Upper lobe of left lung (tissue), 6 donors: ENCODE measurements around the gene LAD1. TPM values are rescaled to one million over a fixed set of nuclear protein-coding genes. Genes with fewer than 3 reads are reported as not detected.

ENCODE experiments used
- ATAC-seq, 2 donors: fragments of 200-7000 bp; cut with Tn5 transposase; one replicate each; pipeline ENCODE4 v1.9.1; 2022; ENCODE audit warnings: mild to moderate bottlenecking in 2 of 2, moderate library complexity in 2 of 2; ENCODE audit not compliant: low FRiP score in 2 of 2
- DNase-seq, 2 donors: peaks; one replicate each; pipeline ENCODE4 v3.0.0-alpha.2; 2019 to 2020
- H3K27ac ChIP-seq, 4 donors: fragments of 200-600 bp; sonication (generic); one replicate each; pipeline ENCODE4 v1.5.1; 2016 to 2019
- H3K27me3 ChIP-seq, 4 donors: fragments of 200-600 bp; sonication (generic); one replicate each; pipeline ENCODE4 v1.5.1; 2017 to 2019
- H3K36me3 ChIP-seq, 4 donors: fragments of 200-600 bp; sonication (generic); one replicate each; pipeline ENCODE4 v1.5.1; 2016 to 2019
- H3K4me1 ChIP-seq, 4 donors: fragments of 200-600 bp; sonication (generic); one replicate each; pipeline ENCODE4 v1.5.1; 2018 to 2019
- H3K4me3 ChIP-seq, 4 donors: fragments of 200-600 bp; sonication (generic); one replicate each; pipeline ENCODE4 v1.5.1; 2017 to 2019; ENCODE audit warnings: mild to moderate bottlenecking in 2 of 4, moderate library complexity in 1 of 4
- H3K9me3 ChIP-seq, 4 donors: fragments of 200-600 bp; sonication (generic); one replicate each; pipeline ENCODE4 v1.5.1; 2018 to 2019
- EP300 ChIP-seq, 4 donors: sonication (generic); formaldehyde crosslinking; IDR thresholded peaks; one replicate each; pipeline ENCODE4 v1.5.1; 2017; ENCODE audit warnings: antibody characterized with exemption in 4 of 4, control low read depth in 2 of 4
- POLR2A ChIP-seq, 4 donors: fragments of 450-650 bp; IDR thresholded peaks; one replicate each; pipeline ENCODE4 v1.5.1; 2016 to 2017; ENCODE audit warnings: antibody characterized with exemption in 4 of 4, mild to moderate bottlenecking in 2 of 4
- POLR2AphosphoS5 ChIP-seq, 2 donors: sonication (generic); formaldehyde crosslinking; IDR thresholded peaks; one replicate each; pipeline ENCODE4 v1.5.1; 2017; ENCODE audit warnings: antibody characterized with exemption in 2 of 2
- WGBS, 2 donors: methylation state at CpG; one replicate each; pipeline ENCODE4 v1.1.5; 2017 to 2018; 5-methylcytosine and 5-hydroxymethylcytosine counted together
- total RNA-seq, 6 donors: library from RNA; depleted of rRNA in 4 of 6; stranded (reverse); fragments of >200 nt in 4 of 6; gene quantifications; one replicate each; pipeline versions ENCODE4 v1.1.0 to v1.2.1, GENCODE V29; 2016 to 2021
- TF ChIP-seq, protein P1 (sequence below), 6 experiments: fragments of 450-650 bp in 4 of 6; fragments of 200-600 bp in 2 of 6; sonication (generic) in 2 of 6; IDR thresholded peaks; one replicate each; pipeline ENCODE4 v1.5.1; 2016 to 2019; ENCODE audit warnings: antibody characterized with exemption in 6 of 6
- donor health status: DM: no; HTN: no; CAD: no; lungs with moderate emphysema.
- donor health status: DM: no; HTN: yes; CAD: no; lungs with severe emphysema.

LAD1 gene
- total RNA-seq, 6 donors from 2014 or later = 12.6 to 48.1 (median 39.1) TPM

DNA sequence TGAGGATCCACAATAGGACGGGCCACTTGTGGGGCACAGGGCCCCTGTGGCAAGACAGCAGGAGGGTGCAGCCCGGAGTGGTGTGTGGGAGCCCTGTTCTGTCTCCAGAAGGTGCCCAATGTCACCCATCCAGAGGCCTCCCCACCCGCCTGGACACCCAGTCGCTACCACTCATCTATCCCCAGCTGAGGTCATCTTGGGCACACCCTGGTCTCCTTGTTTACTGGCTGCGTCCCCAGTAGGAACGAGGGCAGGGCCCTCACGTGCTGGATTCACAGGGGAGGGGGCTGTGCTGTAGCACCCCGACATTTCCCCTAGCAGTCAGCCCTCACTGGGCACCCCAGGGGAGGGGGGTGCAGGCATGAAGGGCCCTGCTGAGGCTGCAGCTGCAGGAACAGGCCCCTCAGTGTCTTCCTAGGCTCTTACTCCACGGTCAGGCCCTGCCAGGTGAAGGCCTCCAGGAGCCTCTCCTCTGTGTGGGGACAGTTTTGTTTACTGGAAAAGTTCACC is 19.3 kb downstream of the LAD1 start:
- TF ChIP-seq, protein P1, sequence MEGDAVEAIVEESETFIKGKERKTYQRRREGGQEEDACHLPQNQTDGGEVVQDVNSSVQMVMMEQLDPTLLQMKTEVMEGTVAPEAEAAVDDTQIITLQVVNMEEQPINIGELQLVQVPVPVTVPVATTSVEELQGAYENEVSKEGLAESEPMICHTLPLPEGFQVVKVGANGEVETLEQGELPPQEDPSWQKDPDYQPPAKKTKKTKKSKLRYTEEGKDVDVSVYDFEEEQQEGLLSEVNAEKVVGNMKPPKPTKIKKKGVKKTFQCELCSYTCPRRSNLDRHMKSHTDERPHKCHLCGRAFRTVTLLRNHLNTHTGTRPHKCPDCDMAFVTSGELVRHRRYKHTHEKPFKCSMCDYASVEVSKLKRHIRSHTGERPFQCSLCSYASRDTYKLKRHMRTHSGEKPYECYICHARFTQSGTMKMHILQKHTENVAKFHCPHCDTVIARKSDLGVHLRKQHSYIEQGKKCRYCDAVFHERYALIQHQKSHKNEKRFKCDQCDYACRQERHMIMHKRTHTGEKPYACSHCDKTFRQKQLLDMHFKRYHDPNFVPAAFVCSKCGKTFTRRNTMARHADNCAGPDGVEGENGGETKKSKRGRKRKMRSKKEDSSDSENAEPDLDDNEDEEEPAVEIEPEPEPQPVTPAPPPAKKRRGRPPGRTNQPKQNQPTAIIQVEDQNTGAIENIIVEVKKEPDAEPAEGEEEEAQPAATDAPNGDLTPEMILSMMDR (IDR thresholded peaks at IDR 0.05) = no peak
- TF ChIP-seq EP300 (IDR thresholded peaks at IDR 0.05) = no peak
- TF ChIP-seq POLR2A (IDR thresholded peaks at IDR 0.05) = no peak
- no peak for TF ChIP-seq POLR2AphosphoS5 (IDR thresholded peaks at IDR 0.05)
- no peak overlapping the region for H3K4me3 ChIP-seq
- 92 to 94% methylated on average over 3 to 8 of the region's 9 CpGs for WGBS, 2 donors
- H3K27me3 ChIP-seq = no peaks in the 10 kb centered on the region
- peaks cover 0 to 20% (median 11%) of the 10 kb centered on the region in 4 donors for H3K4me1 ChIP-seq
- no peaks in the 10 kb centered on the region for H3K36me3 ChIP-seq
- ATAC-seq = no peak
- no peak for DNase-seq
- no peaks in the 10 kb centered on the region for H3K9me3 ChIP-seq
- H3K27ac ChIP-seq = no peak overlapping the region

DNA sequence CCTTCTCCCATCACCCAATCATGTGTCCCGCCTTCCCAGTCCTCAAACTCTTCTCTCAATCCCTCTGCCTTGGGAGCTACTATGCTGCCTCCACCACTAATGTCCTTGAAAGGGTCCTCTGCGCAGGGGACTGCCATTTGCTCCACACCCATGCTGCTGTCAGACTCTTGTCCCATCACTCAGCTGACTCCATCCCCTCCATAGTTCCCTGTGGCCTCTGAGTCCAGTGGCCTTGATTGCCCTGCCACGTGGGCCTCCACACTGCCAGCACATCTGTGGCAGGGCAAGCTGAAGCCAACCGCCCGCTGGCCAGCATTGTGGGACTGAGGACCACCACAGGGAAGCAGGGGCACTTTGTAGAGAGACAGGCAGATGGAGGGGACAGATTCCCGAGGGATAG is 20.3 kb downstream of the LAD1 start:
- DNase-seq (no peak), ATAC-seq (no peak)
- H3K4me3 ChIP-seq = no peak overlapping the region
- WGBS, 2 donors = 89 to 90% methylated on average over 3 to 6 of the region's 6 CpGs
- H3K9me3 ChIP-seq = no peaks in the 10 kb centered on the region
- peaks cover 0 to 23% (median 12%) of the 10 kb centered on the region in 4 donors for H3K4me1 ChIP-seq
- H3K27ac ChIP-seq = no peak overlapping the region
- TF ChIP-seq EP300 (IDR thresholded peaks at IDR 0.05) (no peak), POLR2AphosphoS5 (IDR thresholded peaks at IDR 0.05) (no peak), POLR2A (IDR thresholded peaks at IDR 0.05) (no peak)
- TF ChIP-seq, protein P1 (IDR thresholded peaks at IDR 0.05) = no peak
- H3K27me3 ChIP-seq = no peaks in the 10 kb centered on the region
- H3K36me3 ChIP-seq = no peaks in the 10 kb centered on the region

DNA sequence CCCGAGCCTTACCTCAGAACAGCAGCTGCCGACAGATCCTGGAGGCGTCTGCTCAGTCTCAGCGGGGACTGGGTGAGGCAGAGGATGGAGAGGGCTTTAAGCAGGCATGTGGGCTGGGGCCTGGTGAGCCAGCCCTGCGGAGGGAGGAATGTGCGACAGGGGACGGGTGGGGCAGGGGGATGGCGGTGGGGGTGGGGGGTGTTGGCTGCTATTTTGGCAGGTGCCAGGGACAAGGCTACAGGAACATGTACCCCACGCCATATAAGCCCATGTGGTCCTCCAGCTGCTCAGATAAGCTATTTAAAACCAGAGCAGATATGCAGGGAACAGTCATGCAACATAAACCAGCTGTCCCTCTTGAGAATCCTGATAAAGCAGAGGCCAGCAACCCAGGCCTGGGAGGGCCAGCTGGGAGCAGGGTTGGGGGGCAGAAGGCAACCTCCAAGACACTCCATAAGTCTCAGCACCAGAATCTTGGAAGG is 21.5 kb downstream of the LAD1 start, which contains the start of gene TNNT2:
Gene TNNT2, minus strand, starts transcription at position 70 of the 482 bp plus-strand sequence. CDS start 4,426 bp downstream, outside the sequence.
- WGBS, 2 donors = 57 to 63% methylated on average over 4 to 9 of the region's 9 CpGs
- H3K4me1 ChIP-seq = peaks cover 0 to 23% (median 12%) of the 10 kb centered on the region in 4 donors
- ATAC-seq (peak in 1 of 2 donors; percentile 1), DNase-seq (no peak)
- H3K9me3 ChIP-seq = no peaks in the 10 kb centered on the region
- H3K36me3 ChIP-seq = no peaks in the 10 kb centered on the region
- H3K4me3 ChIP-seq = no peak within 1 kb of the TSS
- no peaks in the 10 kb centered on the region for H3K27me3 ChIP-seq
- H3K27ac ChIP-seq = peak within 1 kb of the TSS in 1 of 4 donors; percentile 1
- TF ChIP-seq POLR2A (IDR thresholded peaks at IDR 0.05) = no peak
- TF ChIP-seq, protein P1 (IDR thresholded peaks at IDR 0.05) = no peak

DNA sequence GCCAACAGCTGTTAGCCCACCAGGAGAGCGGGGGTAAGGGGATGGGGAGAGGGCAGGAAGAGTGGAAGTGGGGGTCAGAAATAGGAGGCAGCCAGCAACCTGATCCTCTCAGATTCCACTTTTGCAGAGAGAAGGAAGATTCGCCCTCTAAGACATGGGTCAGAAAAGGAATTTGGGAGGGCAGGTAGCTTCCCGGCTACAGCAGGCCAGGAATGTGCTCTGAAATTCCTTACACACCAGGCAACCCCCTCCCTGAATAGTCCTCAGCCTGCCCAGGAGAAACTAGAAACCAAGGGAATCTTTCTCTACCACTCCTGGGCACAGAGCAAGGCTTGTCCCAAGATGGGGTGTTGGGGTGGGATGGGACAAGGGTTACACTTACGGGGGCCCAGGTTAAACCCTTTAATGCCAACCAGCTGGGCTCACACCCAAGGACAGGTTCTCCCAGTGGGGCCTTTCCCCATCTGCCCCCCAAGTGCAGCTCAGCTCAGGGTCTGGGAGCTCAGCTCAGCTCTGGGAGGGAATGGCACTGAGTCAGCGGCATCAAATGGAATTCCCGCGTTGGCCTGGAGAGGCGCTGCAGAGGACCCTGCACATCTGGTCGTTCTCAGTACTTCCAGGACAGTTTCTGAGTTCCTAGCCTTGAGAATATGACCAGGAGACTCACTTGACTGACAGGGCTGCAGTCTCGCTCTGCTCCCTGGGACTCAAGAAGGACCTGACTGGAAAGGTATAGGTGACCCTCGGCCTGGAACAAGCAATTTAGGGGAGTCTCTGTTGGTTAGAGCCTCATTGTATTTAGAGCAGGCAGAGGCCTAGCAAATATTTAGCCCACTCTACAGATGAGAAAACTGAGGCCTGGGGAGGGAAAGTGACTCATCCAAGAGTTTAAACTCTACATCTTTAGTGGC is 22.4 kb downstream of the LAD1 start:
- DNase-seq = no peak
- Histone ChIP-seq H3K27me3 (no peaks in the 10 kb centered on the region), H3K4me1 (peaks cover 0 to 23% (median 12%) of the 10 kb centered on the region in 4 donors), H3K4me3 (no peak overlapping the region), H3K27ac (peak overlapping the region in 1 of 4 donors; percentile 1), H3K36me3 (no peaks in the 10 kb centered on the region), H3K9me3 (no peaks in the 10 kb centered on the region)
- peak in 1 of 2 donors; percentile 13 for ATAC-seq
- no peak for TF ChIP-seq EP300 (IDR thresholded peaks at IDR 0.05)
- TF ChIP-seq, protein P1 (IDR thresholded peaks at IDR 0.05) = peak in 3 of 6 experiments; percentile 19 to 37 (median 25)
- WGBS, 2 donors = 55 to 68% methylated on average over 6 to 11 of the region's 11 CpGs
